OCI-LY3 (cell line): Measurements from ENCODE around the gene SCRN1.

Source experiments
- CTCF ChIP-seq: fragments of 200-600, 300-600 bp; sonication (generic); IDR thresholded peaks from 2 replicates; pipeline ENCODE4 v1.5.1; 2014; ENCODE audit warnings: antibody characterized with exemption, low read length, low read depth
- EZH2phosphoT487 ChIP-seq: fragments of 200-600 bp; shearing (Covaris generic); IDR thresholded peaks from 2 replicates; pipeline ENCODE4 v1.6.1; 2018; ENCODE audit warnings: antibody characterized with exemption, mixed run types, low read depth

GRCh38 chr7:29988424-29989256 lies 961 bp downstream of the SCRN1 start:
- no peak for TF ChIP-seq CTCF
- TF ChIP-seq EZH2phosphoT487: no peak
